Fibroblast of skin of left biceps (primary cell): ENCODE measurements around the gene ERC1.
"Not testable (repeated sequence)": the region's sequence is repeated elsewhere in the genome, so short reads cannot be mapped to it uniquely, and the experiment has no call there.

ENCODE experiments used
- DNase-seq, 2 experiments: peaks; one replicate each; pipeline ENCODE4 v3.0.0-alpha.2; 2013; ENCODE audit warnings: low read depth in 2 of 2

ERC1 gene

DNA sequence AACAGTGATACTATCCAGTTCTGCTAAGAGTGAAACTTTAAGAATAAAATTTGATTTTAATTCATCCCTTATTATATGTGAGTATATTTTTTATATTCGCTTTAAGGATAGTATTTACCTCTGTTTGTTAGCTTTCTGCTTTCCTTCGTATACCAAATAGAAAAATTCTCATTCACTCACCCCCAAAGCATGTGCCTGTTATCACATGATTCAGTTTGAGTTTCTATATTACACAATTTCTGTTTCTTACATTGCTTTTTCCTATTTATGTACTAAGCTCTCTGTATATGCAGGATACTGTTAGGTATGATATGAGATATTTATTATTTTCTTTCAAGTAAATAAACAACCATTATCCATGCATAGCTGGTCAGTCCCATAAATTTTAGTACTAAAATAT, 328.2 kb downstream of the ERC1 start:
- no peak for DNase-seq

DNA sequence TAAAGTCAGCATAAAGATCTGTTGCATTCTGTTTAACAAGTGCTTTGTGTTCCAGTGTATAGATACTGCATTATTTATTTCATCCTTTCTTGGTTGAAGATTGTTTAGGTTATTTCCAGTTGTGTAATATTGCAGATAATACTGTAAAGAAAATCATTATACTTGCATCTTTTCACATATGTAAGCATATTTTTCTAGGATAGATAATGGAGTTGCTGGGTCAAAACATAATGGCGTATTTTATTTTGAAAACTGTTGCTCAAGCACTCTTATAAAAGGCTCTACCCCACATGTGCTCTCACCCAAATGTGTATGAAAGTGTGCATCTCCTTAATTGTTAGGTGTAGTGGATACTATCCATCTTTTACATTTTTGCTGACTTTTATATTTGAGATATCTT, 329.0 kb downstream of the ERC1 start:
- DNase-seq: no peak

DNA sequence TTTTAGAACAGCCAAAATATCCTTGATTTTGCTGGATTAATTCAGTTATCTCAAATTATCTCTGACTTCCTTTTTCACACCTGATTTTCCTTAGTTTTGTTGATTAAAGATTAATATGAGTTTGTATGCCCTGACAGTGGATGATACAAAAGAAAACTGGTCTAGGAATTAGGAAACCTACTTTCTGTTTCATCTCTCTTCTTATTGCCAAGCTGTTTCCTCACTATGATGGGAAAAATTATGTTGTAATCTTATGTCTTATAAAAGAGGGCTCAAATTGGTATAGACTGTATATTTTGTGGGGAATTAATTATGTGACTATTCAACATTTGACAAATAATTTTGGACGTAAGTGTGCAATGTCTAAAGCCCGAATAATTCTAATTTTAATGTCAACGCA, 331.8 kb downstream of the ERC1 start:
- no peak for DNase-seq

DNA sequence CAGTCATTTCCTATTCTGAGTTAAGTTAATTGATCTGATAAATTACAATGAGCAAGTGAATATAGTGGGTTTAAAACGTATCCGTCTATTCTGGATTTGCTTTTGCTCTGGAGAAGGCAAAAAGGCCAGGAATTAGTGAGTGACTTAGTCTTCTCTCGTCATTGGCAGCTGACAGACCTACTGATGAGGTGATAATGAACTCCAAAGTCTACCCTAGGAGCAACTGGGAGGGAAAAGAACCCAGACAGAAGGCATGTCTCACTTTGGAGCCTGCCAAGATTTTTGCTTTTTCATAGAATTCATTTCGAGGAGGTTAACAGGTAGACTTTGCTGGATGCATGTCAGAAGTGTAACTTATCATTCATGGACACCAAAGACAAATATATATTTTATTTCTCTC, 333.1 kb downstream of the ERC1 start:
- no peak for DNase-seq

DNA sequence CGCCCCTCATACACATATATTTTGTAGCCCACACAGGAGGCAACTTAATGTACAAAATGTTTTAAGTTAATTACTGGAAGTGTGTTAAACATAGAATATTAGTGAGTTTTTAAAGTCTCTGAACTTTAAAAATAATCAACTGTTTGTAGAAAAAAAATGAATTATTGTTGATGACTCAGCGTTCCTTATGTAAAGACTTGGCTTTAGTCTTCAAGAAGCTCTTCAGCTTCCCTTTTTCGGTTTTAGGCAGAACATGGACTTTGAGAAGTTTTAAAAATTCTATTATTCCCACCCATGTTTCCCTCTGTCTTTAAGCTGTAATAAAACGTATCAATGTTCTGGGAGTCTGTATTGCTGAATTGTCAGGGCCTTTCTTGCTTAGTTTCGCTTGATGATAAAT, 333.9 kb downstream of the ERC1 start:
- DNase-seq: no peak

DNA sequence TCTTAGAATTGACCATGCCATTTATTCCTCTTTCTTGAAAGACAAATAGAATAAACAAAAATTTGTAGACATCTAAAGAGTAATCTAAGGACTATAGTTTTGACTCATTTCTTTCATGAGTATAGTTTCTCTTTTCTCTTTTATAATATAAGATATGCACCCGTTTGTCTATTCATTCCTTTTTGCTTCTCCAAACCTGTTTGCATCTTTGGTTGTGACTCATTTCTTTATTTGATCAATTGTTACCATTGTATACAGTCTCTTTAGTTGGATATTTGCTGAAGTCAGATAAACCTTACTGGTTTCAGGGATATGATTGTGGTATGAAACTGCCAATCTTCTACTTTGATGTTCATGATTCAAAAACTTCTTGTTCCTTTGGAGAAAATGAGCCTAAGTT, 334.6 kb downstream of the ERC1 start:
- no peak for DNase-seq

DNA sequence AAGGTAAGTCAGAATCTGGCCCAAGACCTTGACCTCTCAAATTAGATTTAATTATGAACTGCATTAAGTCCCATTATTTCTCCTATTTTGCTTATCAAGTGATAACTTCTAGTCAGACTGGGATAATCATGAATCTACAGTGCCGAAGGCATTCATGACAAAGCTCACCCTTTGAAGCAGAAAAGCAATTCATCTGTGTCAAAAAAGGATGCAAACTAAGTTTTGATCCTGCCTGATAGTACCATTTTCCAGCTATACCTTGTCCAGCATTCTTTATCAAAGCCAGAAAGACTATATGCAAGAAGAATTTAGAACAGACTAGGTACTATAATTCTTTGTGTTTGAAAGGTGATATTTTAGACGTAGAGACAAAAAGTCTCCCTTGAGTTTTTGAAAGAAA, 335.2 kb downstream of the ERC1 start:
- DNase-seq: no peak

DNA sequence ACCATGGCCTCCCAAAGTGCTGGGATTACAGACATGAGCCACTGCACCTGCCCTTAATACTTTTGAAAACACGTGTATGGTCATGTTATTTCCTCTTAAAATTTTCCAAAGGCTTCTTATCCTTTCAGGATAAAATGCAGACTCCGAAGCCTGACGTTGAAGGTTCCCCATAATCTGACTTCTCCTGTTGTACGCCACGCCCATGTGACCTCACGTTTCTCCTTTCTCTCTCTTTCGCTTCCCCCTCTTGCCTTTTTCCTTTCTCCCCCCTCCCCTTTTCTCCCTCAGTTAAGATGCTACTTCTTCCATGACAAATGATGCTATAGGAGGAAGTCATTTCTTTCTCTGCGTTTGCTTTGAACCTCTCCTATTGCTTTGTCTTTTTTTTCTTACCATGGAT, 337.4 kb downstream of the ERC1 start:
- DNase-seq: no peak

DNA sequence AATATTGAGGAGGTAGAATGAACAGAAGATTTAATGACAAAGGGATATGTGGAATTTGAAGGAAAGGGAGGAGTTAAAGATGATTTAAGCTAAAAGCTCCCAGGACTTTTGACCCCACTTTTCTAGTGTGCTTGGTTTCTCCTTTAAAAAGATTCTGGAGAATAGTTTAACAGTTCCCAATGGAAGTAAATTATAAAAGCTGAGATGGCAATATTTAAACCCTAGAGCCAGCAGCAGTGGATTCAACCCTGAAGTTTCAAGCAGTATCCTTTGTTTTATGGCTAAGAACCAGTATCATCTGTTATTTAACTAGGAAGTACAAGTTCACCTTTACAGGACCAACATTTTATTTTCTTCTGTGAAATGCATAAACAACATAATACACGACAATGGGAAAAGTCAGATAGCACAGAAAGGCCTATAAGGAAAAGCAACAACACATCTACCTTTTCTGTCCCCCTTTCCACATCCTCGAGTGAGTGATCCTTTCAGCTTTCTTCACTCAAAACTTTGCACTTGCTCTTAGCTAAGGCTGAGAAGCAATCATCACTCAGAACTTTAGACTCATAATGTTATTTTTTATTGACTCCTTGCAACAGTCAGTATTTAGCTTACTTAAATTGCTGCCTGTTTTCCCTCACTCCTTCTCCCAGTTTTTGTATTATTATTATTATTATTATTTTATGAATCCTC, 338.9 kb downstream of the ERC1 start:
- DNase-seq: no peak

DNA sequence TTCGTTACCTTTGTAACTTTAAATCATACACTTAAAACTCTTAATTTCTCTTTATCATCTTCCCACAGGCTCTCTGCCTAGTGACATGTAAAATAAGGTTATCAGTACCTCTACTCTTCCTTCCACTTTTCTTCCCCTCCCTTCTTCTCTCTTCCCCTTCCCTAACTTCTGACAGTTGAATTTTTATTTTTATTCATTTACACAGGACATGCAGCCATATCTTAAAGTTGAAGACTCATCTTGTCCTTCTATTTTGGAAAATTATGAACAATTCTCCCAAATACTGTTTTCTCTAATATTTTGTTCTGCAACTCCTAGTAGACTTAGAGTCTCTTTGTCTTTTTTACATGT, 339.4 kb downstream of the ERC1 start:
- no peak for DNase-seq

DNA sequence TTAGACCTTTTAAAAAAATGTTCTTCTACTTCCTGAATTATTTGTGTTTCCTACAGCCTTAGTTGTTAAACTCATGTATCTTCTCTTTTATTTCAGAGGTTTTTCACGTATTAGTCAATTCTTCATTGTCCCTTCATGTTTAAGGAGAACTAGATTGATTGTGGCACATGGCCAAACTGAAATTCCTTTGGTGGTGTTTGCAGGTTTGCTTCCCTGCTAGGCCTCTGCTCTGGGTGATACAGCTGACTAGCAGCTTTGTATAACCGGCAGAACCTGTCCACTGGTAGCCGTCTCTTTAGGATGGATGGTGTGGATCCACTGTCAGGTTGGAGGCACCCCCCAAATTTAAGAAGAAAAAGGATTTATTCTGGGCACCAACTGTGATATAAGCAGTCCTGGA, 341.3 kb downstream of the ERC1 start:
- DNase-seq: no peak

DNA sequence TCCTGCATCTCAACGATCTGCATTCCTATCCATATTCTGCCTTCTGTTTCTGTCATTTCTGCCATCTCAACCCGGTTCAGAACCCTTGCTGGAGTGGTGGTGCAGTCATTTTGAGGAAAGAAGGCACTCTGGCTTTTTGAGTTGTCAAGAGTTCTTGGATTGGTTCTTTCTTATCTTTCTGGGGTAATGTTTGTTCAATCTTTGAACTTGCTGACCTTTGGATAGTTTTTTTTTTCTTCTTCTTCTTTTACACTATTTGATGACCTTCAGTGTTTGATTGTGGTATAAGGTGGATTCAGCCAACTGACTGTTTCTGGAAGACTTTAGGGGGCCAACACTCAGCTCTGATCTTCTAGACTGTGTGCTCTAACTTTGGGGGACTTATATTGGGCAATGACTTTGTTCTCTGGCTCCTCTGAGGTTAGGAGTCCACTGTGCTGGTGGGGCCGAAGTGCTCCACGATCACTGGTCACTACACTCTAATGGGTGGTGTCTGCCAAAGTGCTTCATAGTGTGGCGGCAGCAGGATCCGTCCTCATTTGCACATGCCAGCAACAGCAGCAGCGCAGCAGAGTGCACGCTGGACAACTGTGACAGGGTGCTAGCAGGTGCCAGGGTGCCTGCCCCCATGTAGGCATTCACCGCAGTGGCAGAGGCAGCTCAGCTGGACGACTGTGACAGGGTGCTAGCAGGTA, 347.6 kb downstream of the ERC1 start:
- DNase-seq: no peak

DNA sequence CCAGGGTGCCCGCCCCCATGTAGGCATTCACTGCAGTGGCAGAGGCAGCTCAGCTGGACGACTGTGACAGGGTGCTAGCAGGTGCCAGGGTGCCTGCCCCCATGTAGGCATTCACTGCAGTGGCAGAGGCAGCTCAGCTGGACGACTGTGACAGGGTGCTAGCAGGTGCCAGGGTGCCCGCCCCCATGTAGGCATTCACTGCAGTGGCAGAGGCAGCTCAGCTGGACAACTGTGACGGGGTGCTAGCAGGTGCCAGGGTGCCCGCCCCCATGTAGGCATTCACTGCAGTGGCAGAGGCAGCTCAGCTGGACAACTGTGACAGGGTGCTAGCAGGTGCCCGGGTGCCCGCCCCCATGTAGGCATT, 348.1 kb downstream of the ERC1 start:
- DNase-seq: not testable (repeated sequence)

DNA sequence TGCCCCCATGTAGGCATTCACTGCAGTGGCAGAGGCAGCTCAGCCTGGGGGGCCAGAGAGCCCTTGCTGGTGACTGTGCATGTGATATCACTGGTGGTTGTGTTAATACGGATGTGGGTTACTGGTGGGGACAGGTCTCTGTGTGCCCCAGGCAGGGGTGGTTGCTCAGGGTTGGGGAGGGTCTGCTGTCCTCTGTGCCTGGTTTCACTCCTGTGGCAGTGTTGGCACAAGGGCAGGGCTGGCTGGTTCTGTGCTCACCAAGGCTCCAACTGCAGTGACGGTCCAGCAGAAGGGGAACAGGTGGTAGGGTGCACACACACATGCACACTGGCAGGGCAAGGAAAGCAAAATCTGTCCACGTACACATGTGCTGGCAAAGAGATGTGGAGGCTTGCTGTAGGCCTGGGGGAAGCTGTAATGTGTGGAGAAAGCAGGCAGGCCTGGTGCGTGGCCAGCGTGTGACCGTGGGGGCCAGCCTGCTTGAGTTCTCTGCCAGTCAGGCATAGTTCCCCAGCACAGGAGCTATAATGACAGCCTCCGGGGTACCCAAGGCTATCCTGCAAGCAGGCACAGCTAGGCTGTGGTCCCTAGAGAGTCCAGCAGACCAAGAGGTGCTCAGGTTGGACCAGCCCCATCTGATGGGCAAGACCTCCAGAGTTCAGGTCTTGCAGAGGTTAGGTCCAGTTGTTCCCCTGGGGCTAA, 348.7 kb downstream of the ERC1 start:
- no peak for DNase-seq

DNA sequence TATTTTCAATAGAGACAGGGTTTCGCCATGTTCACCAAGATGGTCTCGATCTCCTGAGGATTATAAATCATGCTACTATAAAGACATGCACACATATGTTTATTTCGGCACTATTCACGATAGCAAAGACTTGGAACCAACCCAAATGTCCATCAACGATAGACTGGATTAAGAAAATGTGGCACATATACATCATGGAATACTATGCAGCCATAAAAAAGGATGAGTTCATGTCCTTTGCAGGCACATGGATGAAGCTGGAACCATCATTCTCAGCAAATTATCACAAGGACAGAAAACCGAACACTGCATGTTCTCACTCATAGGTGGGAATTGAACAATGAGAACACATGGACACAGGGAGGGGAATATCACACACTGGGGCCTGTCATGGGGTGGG, 350.2 kb downstream of the ERC1 start:
- DNase-seq: not testable (repeated sequence)

DNA sequence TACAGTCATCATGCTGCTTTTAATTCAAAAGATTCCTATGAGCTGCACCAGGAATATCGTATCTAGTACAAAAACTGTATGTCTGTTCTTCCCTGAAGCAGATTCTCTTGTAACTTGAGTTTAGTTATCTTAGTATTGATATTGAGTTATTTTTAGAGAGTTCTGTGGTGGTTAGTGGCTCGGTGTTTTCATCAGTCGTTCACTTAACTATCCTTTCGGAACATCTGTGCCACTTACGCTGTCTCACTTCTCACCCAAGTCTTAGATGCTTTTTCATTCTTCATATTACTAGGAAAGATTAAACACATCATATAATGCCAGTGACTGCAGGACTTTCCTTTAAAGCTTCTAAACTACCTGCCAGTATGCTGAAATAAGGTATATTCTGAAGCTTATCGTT, 352.4 kb downstream of the ERC1 start:
- DNase-seq: no peak

DNA sequence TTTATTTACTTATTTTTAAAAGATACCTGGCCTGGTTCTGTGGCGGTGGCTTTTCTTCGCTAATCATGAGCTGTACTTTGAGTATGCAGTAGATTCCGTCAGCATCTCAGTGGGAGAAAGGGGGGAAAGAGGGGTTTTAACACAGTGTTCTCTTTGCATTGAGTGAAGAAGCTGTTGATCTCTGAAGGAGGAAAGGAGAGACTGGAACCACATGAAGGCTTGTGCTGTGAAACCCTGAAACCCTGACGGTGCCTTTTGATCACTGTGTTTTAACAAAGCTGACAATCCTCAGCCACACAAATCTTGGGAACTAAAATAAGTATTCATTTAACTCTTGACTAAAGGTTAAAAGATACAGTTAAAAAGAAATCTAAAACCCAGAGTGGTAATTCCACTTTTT, 353.2 kb downstream of the ERC1 start:
- no peak for DNase-seq

DNA sequence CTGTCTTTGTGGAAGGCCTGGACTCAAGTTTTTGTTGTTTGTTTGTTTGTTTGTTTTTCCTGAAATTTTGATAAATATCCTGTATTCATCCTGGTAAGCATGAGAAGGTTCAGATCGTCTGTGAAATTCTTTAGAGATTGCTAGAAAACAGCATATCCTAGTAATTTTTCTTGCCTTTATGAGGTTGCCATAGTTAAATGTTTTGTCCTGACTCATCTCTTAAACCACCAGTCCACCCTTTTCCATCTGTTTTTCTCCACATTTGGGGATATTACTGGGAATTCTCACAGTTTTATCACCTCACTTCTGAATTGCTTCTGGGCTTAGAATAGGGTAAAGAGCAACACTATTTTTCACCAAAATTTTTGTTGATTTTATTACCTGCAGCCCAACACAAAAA, 355.1 kb downstream of the ERC1 start:
- peak; percentile 42 to 45 for DNase-seq

DNA sequence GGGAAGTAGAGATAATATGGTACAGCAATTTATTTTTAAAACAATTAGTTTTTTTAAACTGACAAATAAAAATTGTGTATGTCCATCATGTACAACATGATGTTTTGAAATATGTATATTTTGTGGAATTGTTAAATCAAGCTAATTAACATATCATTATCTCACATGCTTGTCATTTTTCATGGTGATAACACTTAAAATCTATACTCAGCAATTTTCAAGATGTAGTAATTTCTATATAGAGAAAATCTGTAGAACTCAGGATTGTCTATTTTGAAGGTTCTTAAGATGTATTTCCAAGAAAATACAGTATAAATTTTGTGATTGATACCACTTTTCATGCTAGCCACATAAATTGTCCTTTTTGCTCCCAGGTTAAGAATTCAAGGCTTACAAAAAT, 356.3 kb downstream of the ERC1 start:
- no peak for DNase-seq

DNA sequence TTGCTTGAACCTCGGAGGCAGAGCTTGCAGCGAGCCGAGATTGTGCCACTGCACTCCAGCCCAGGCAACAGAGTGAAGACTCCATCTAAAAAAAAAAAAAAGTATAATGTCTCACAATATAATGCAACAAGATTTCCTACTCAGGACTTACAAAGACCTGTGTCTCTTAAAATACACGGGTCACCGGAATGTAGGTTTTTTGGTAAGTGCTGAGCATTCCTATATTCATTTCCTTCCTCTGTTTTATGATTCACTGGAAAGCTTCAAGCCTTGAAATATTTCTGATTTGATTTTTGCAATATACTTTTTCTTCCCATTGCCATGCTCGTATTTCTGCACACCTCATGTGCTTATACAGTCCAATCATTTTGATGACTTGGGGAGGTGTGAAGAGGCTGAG, 357.6 kb downstream of the ERC1 start:
- no peak for DNase-seq

DNA sequence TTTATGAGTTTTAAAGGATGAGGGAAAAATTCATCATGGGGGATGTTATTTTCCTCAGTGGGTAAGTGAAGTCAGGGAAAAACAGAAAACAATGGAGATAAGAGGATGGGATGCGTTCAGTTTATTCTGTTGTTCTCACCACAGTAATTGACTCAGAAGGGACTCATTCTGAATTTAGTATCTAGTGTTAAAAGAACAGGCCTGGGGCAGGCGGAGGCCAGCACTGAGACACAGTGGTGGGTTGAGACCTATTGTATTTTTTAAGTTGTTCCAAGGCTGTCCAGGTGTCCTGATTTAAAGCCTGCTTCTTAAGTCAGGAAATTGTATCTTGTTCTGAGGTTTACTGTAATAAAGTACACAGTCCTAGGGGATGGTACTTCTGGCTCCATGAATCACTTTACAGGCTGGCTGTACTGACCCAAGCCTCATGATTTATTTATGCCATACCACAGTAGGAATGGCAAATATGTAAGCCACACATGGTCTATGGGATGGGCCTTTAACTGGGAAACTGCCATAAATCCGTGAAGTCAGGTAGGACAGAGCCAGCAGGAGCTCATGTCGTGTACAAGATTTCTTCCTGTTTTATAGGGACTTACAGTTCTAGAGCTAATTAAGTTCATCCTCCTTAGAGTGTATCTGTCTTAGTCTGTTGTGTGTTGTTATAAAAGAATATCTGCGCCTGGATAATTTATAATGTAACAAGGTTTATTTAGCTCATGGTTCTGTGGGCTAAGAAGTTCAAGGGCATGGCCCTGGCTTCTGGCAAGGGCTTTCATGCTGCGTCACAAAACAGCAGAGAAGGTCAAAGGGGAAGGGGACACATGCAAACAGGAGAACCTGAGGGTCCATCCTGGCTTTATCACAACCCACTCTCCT, 359.3 kb downstream of the ERC1 start:
- peak; percentile 73 to 77 for DNase-seq

DNA sequence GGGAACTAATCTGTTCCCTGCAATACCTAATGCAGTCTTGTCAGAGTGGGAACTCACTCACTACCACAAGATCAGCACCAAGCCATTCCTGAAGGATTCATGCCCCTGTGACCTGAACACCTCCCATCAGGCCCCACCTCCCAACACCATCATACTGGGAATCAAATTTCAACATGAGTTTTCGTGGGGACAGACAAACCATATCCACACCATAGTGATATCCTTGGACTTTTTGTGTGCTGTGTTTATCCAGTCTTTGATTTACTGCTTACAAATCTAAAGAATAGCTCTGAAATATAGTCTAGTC, 359.9 kb downstream of the ERC1 start:
- no peak for DNase-seq

DNA sequence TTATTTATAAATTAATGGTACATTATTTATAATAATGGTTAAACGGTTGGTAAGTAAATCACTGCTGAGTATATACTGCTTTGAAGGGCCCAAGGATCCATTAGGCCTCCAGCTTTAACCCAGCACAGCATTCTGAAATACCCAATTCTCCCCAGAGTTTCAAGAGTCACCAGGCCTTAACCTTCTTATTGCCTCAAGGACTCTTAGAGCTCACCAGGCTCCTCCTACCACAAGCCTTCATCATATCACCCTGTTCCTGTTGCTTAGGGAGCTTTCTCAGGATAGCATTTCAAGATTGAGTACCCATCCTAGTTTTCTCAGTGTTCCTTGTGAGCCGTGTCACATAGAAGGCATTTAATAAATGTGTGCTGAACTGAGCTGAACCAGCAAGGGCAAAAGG, 360.9 kb downstream of the ERC1 start:
- DNase-seq: no peak
